RWPE2 (cell line): ENCODE data around the gene FAM168A.

ENCODE experiments used
- ATAC-seq: fragments of 200-7000 bp; cut with Tn5 transposase; 3 replicates; pipeline ENCODE4 v1.9.1; 2021; ENCODE audit warnings: low read depth
- DNase-seq: peaks from one replicate; pipeline ENCODE4 v3.0.0-alpha.2; 2020; ENCODE audit warnings: low spot score
- H3K27ac ChIP-seq: fragments of 450-650 bp; 2 replicates; pipeline ENCODE4 v1.5.1; 2017; ENCODE audit warnings: mild to moderate bottlenecking; ENCODE audit not compliant: poor library complexity, severe bottlenecking
- H3K27me3 ChIP-seq: fragments of 250-450 bp; sonication (Bioruptor Pico); 2 replicates; pipeline ENCODE4 v1.5.1; 2021; ENCODE audit warnings: mild to moderate bottlenecking, moderate library complexity; ENCODE audit not compliant: insufficient read depth, poor library complexity, severe bottlenecking
- H3K36me3 ChIP-seq: fragments of 250-450 bp; sonication (Bioruptor Pico); 2 replicates; pipeline ENCODE4 v1.5.1; 2020; ENCODE audit warnings: low read depth, mild to moderate bottlenecking, moderate library complexity
- H3K4me1 ChIP-seq: fragments of 250-450 bp; sonication (Bioruptor Pico); 2 replicates; pipeline ENCODE4 v1.5.1; 2021; ENCODE audit warnings: mild to moderate bottlenecking, moderate library complexity; ENCODE audit not compliant: insufficient read depth, poor library complexity, severe bottlenecking
- H3K4me3 ChIP-seq: fragments of 250-450 bp; sonication (Bioruptor Pico); 2 replicates; pipeline ENCODE4 v1.5.1; 2021; ENCODE audit warnings: mild to moderate bottlenecking, moderate library complexity; ENCODE audit not compliant: severe bottlenecking
- H3K9me3 ChIP-seq: fragments of 250-450 bp; sonication (Bioruptor Pico); 2 replicates; pipeline ENCODE4 v1.5.1; 2021; ENCODE audit warnings: mild to moderate bottlenecking, moderate library complexity; ENCODE audit not compliant: severe bottlenecking
- CTCF ChIP-seq: fragments of 450-650 bp; IDR thresholded peaks from one replicate; pipeline ENCODE4 v1.5.1; 2017; ENCODE audit warnings: mild to moderate bottlenecking, moderate library complexity; ENCODE audit not compliant: poor library complexity, severe bottlenecking

The FAM168A gene

GRCh38 chr11:73396251-73396930 lies 201.5 kb downstream of the FAM168A start:
- no peak for DNase-seq
- no peak for TF ChIP-seq CTCF
- no peak overlapping the region for H3K4me3 ChIP-seq
- H3K9me3 ChIP-seq = no peaks in the 10 kb centered on the region
- H3K4me1 ChIP-seq = no peaks in the 10 kb centered on the region
- H3K27ac ChIP-seq = no peak overlapping the region
- ATAC-seq = no peak
- peaks cover 37% of the 10 kb centered on the region; the same call in 1 of the 2 replicates for H3K36me3 ChIP-seq
- no peaks in the 10 kb centered on the region for H3K27me3 ChIP-seq

- no peak for TF ChIP-seq CTCF
- H3K27me3 ChIP-seq = no peaks in the 10 kb centered on the region
- H3K9me3 ChIP-seq = no peaks in the 10 kb centered on the region
- DNase-seq (no peak), ATAC-seq (no peak)
- peaks cover 39% of the 10 kb centered on the region; the same call in 1 of the 2 replicates for H3K36me3 ChIP-seq
- H3K4me3 ChIP-seq = no peak overlapping the region
- no peaks in the 10 kb centered on the region for H3K4me1 ChIP-seq
- no peak overlapping the region for H3K27ac ChIP-seq
Observed at GRCh38 chr11:73395297-73396208, 202.4 kb downstream of the FAM168A start.

- Histone ChIP-seq H3K36me3 (peaks cover 40% of the 10 kb centered on the region; the same call in 1 of the 2 replicates), H3K4me3 (no peak overlapping the region), H3K27me3 (no peaks in the 10 kb centered on the region), H3K27ac (no peak overlapping the region), H3K9me3 (no peaks in the 10 kb centered on the region), H3K4me1 (no peaks in the 10 kb centered on the region)
- ATAC-seq (no peak), DNase-seq (peak; percentile 51)
- TF ChIP-seq CTCF = no peak
Observed at GRCh38 chr11:73394416-73395296, 203.3 kb downstream of the FAM168A start.

- TF ChIP-seq CTCF = peak; percentile 72
- no peak overlapping the region for H3K27ac ChIP-seq
- peak; percentile 55 for ATAC-seq
Observed at GRCh38 chr11:73393479-73394415, 204.2 kb downstream of the FAM168A start.

More at GRCh38 chr11:73393479-73394415, 204.2 kb downstream of the FAM168A start:
- H3K9me3 ChIP-seq = no peaks in the 10 kb centered on the region
- DNase-seq = no peak
- H3K4me1 ChIP-seq = peaks cover 5% of the 10 kb centered on the region
- H3K4me3 ChIP-seq = no peak overlapping the region
- H3K36me3 ChIP-seq = peaks cover 40% of the 10 kb centered on the region; the same call in 1 of the 2 replicates
- no peaks in the 10 kb centered on the region for H3K27me3 ChIP-seq
